Smooth muscle cell (in vitro differentiated cells): Measurements from ENCODE around the gene RAB39B. TPM values are rescaled to one million over a fixed set of nuclear protein-coding genes. Genes with fewer than 3 reads are reported as not detected.

Source experiments
- DNase-seq: peaks from one replicate; lab custom pipeline; 2025; ENCODE audit not compliant: unreplicated experiment; lab: John Stamatoyannopoulos, UW
- H2AFZ ChIP-seq: fragments of 200-600 bp; sonication (generic); 2 replicates; pipeline ENCODE4 v1.6.0; 2016; ENCODE audit warnings: antibody characterized with exemption, low read depth, mild to moderate bottlenecking
- H3F3A ChIP-seq: fragments of 200-600 bp; sonication (generic); 2 replicates; pipeline ENCODE4 v1.6.0; 2017; ENCODE audit warnings: antibody characterized with exemption, low read depth
- H3K27ac ChIP-seq: fragments of 200-600 bp; sonication (generic); 2 replicates; pipeline ENCODE4 v1.5.1; 2016; ENCODE audit warnings: low read depth, mild to moderate bottlenecking
- H3K27me3 ChIP-seq: fragments of 200-600 bp; sonication (generic); 2 replicates; pipeline ENCODE4 v1.6.1; 2016; ENCODE audit warnings: low read depth, mild to moderate bottlenecking
- H3K36me3 ChIP-seq: fragments of 200-600 bp; sonication (generic); 2 replicates; pipeline ENCODE4 v1.5.1; 2016; ENCODE audit warnings: low read depth
- H3K4me1 ChIP-seq: fragments of 200-600 bp; sonication (generic); 2 replicates; pipeline ENCODE4 v1.5.1; 2016; ENCODE audit warnings: low read depth
- H3K4me2 ChIP-seq: fragments of 200-600 bp; sonication (generic); 2 replicates; pipeline ENCODE4 v1.6.0; 2016; ENCODE audit warnings: mild to moderate bottlenecking
- H3K4me3 ChIP-seq: fragments of 200-600 bp; sonication (generic); 2 replicates; pipeline ENCODE4 v1.5.1; 2016; ENCODE audit warnings: mild to moderate bottlenecking
- H3K79me2 ChIP-seq: fragments of 200-600 bp; sonication (generic); 2 replicates; pipeline ENCODE4 v1.6.0; 2016; ENCODE audit warnings: low read depth, mild to moderate bottlenecking
- H3K9ac ChIP-seq: fragments of 200-600 bp; sonication (generic); 2 replicates; pipeline ENCODE4 v1.6.0; 2016; ENCODE audit warnings: low read depth
- H3K9me3 ChIP-seq: fragments of 200-600 bp; sonication (generic); replicated peaks from 2 replicates; pipeline ENCODE4 v1.5.1; 2016; ENCODE audit warnings: low read depth
- H4K20me1 ChIP-seq: fragments of 200-600 bp; sonication (generic); 2 replicates; pipeline ENCODE4 v1.6.0; 2016; ENCODE audit warnings: low read depth
- CTCF ChIP-seq: fragments of 200-600 bp; sonication (generic); IDR thresholded peaks from 2 replicates; pipeline ENCODE4 v1.5.1; 2017; ENCODE audit warnings: borderline replicate concordance, mild to moderate bottlenecking, antibody characterized with exemption; ENCODE audit not compliant: insufficient read depth, poor library complexity, severe bottlenecking
- WGBS: methylation state at CpG from one replicate; pipeline ENCODE4 v1.1.7; 2016; ENCODE audit warnings: low lambda C conversion rate; 5-methylcytosine and 5-hydroxymethylcytosine counted together
- polyA plus RNA-seq: library from polyadenylated mRNA; unstranded; fragments of >200 nt; fragmentation: Nextera tagmentation; extraction: Ambion mirVana; gene quantifications from 2 replicates; pipeline ENCODE4 v1.2.1, GENCODE V29; 2016
- total RNA-seq: library from RNA; depleted of rRNA; stranded (reverse); fragments of >200 nt; gene quantifications from 2 replicates; pipeline ENCODE4 v1.2.3, GENCODE V29; 2014

Gene RAB39B
- 0.04 TPM in 1 of 2 replicates, not detected in the other for total RNA-seq
- not detected in 2 replicates for polyA plus RNA-seq

DNA sequence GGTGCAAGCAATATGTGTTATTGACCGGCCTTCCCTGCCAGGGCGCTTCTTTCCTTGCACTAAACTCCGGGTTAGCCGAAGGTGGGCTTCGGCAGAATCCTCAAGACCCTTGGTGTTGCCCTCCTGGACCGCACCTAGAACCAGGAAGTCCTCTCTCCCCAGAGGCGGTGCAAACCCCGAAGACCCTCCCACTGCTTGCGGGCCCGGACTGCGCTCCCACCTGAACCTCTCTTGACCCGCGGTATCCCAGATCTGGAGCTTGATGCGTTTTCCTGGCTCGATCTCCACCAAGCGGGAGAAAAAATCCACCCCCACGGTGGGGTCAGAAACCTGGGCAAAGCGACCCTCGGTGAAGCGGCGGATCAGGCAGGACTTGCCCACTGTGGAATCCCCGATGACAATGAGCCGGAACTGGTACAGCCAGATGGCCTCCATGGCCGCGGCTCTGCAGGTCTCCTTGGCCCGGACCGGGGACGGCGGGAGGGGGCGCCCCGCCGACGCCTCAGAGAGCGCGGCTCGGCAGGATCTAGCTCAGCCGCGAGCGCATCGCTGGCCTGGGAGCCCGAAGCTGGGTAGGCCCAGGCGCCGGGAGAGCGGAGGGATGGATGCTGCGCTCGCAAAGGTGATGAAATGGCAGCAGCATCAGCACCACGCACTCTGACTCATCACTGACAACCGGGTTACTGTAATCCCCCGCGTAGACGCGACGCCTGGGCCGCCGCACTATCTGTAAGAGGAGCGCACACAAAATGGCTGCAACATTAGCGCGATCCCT is at the start of gene RAB39B:
TSS of gene RAB39B (minus strand) at position 638 of the 775 bp plus-strand sequence. CDS start at position 435, 203 bp downstream.
- Histone ChIP-seq H3K27ac (no peak within 1 kb of the TSS), H3F3A (no peaks in the 10 kb centered on the region), H4K20me1 (no peaks in the 10 kb centered on the region), H2AFZ (no peak within 1 kb of the TSS), H3K4me2 (peak within 1 kb of the TSS; percentile 57), H3K36me3 (no peaks in the 10 kb centered on the region), H3K79me2 (no peaks in the 10 kb centered on the region), H3K4me3 (peak within 1 kb of the TSS; percentile 30), H3K27me3 (no peaks in the 10 kb centered on the region), H3K4me1 (no peaks in the 10 kb centered on the region), H3K9me3 (no peaks in the 10 kb centered on the region), H3K9ac (no peak within 1 kb of the TSS)
- no peak for DNase-seq
- WGBS = 40% methylated on average over 51 of the region's 58 CpGs
- TF ChIP-seq CTCF = no peak

DNA sequence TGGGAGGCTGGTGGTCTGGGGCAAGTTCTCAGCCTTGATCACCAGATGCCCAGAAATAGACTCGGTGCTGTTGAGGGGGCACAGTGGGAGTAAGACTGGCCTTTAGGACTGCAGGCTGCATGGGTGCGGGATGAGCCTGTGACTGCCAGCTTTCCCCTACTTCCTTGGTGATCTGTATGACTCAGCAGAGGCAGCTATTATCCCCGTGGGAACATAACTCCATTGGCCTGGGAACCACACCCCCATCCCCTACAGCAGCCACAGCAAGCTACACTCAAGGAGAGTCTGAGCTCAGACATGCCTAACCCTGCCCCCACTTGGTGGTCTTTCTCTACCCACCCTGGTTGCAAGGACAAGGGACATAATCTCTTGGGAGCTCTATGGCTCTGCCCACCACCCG is 49.5 kb upstream of the RAB39B start:
- Histone ChIP-seq H3F3A (no peaks in the 10 kb centered on the region), H3K79me2 (no peaks in the 10 kb centered on the region), H3K36me3 (no peaks in the 10 kb centered on the region), H3K27me3 (no peaks in the 10 kb centered on the region), H3K9me3 (no peaks in the 10 kb centered on the region), H3K4me3 (no peak overlapping the region), H4K20me1 (no peaks in the 10 kb centered on the region), H3K4me1 (no peaks in the 10 kb centered on the region), H3K27ac (no peak overlapping the region), H2AFZ (no peak overlapping the region), H3K9ac (no peak overlapping the region), H3K4me2 (no peak overlapping the region)
- DNase-seq = no peak
- 64% methylated on average over 4 of the region's 4 CpGs for WGBS
- TF ChIP-seq CTCF = no peak

DNA sequence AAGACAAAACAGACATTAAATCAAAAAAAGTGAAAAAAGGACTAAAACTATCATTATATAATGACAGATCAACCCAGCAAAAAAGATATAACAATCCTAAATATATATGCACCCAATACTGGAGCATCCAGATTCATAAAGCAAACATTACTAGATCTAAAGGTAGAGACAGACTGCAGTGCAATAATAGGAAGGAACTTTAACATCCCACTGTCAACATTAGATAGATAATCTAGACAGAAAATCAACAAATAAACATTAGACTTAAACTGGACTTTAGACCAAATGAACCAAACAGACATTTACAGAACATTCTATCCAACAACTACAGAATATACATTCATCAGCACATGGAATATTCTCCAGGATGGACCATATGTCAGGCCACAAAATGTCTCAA is 29.5 kb upstream of the RAB39B start:
- H3K4me2 ChIP-seq = no peak overlapping the region
- no peaks in the 10 kb centered on the region for H3K36me3 ChIP-seq
- H3F3A ChIP-seq = no peaks in the 10 kb centered on the region
- H3K27ac ChIP-seq = no peak overlapping the region
- no peaks in the 10 kb centered on the region for H3K4me1 ChIP-seq
- no peak overlapping the region for H3K9ac ChIP-seq
- H3K27me3 ChIP-seq = no peaks in the 10 kb centered on the region
- no peak for TF ChIP-seq CTCF
- no peaks in the 10 kb centered on the region for H4K20me1 ChIP-seq
- no peaks in the 10 kb centered on the region for H3K79me2 ChIP-seq
- H3K9me3 ChIP-seq = no peaks in the 10 kb centered on the region
- H3K4me3 ChIP-seq = no peak overlapping the region
- no peak for DNase-seq
- no peak overlapping the region for H2AFZ ChIP-seq

GRCh38 chrX:155279873-155280272 is 15.6 kb upstream of the RAB39B start:
- no peak overlapping the region for H3K4me3 ChIP-seq
- WGBS = 84% methylated on average over 1 of the region's 1 CpG
- peaks cover 3% of the 10 kb centered on the region for H3K9me3 ChIP-seq
- TF ChIP-seq CTCF = no peak
- H3K27me3 ChIP-seq = no peaks in the 10 kb centered on the region
- no peak overlapping the region for H3K27ac ChIP-seq
- no peaks in the 10 kb centered on the region for H4K20me1 ChIP-seq
- DNase-seq = no peak
- H3F3A ChIP-seq = no peaks in the 10 kb centered on the region
- H3K4me1 ChIP-seq = no peaks in the 10 kb centered on the region
- no peak overlapping the region for H3K9ac ChIP-seq
- H3K36me3 ChIP-seq = peaks cover 5% of the 10 kb centered on the region
- H2AFZ ChIP-seq = no peak overlapping the region
- no peaks in the 10 kb centered on the region for H3K79me2 ChIP-seq
- no peak overlapping the region for H3K4me2 ChIP-seq
